ENCODE results near the gene AACS. TPM values are rescaled to one million over a fixed set of nuclear protein-coding genes. Genes with fewer than 3 reads are reported as not detected.
"Not testable (repeated sequence)": the region's sequence is repeated elsewhere in the genome, so short reads cannot be mapped to it uniquely, and the experiment has no call there.

Gene AACS
- polyA plus RNA-seq, 2 of the 4 experiments (the other 2 are of a cell fraction): 18.6 to 20.4 TPM

GRCh38 chr12:125105600-125105999 lies 40.4 kb downstream of the AACS start:
- H3K9me3 ChIP-seq: no peaks in the 10 kb centered on the region
- H3K4me1 ChIP-seq: peaks cover 14% of the 10 kb centered on the region
- H3K4me3 ChIP-seq: no peak overlapping the region
- ATAC-seq: no peak
- ChIA-PET POLR2A (no interaction called here), CTCF (no interaction called here)
- 75% methylated on average over 6 of the region's 6 CpGs for WGBS (ENCODE audit: missing lambda C conversion rate)
- DNase-seq (ENCODE audit: low read depth in 1 of 2, low spot score in 1 of 2): no peak
- H3K4me2 ChIP-seq: no peak overlapping the region
- FAIRE-seq: no peak
- TF ChIP-seq JUNB (IDR thresholded peaks at IDR 0.05) (no peak), RNF2 (IDR thresholded peaks at IDR 0.05; ENCODE audit: borderline replicate concordance, low read depth) (no peak), EHF (CRISPR knock-in tag; IDR thresholded peaks at IDR 0.05) (no peak), KDM5A (IDR thresholded peaks at IDR 0.05) (no peak)
- no peak overlapping the region for H3K27ac ChIP-seq

GRCh38 chr12:125110641-125111360 lies 45.6 kb downstream of the AACS start:
- H3K9me3 ChIP-seq: no peaks in the 10 kb centered on the region
- no peak for FAIRE-seq
- H3K4me1 ChIP-seq: peaks cover 9% of the 10 kb centered on the region; the same call in 2 of the 3 replicates
- H3K4me2 ChIP-seq: no peak overlapping the region
- ATAC-seq: no peak
- DNase-seq (ENCODE audit: low read depth in 1 of 2, low spot score in 1 of 2): no peak
- WGBS (ENCODE audit: missing lambda C conversion rate): 84% methylated on average over 14 of the region's 14 CpGs
- TF ChIP-seq ZNF302 (CRISPR knock-in tag; IDR thresholded peaks at IDR 0.05): no peak
- TF ChIP-seq ZC3H11A (IDR thresholded peaks at IDR 0.05): no peak
- no peak for TF ChIP-seq CTCF (IDR thresholded peaks at IDR 0.05)
- H3K4me3 ChIP-seq: no peak overlapping the region
- peak overlapping the region in 1 of 2 experiments; percentile 44; a peak in 2 of 6 replicates for H3K27ac ChIP-seq
- ChIA-PET CTCF (no interaction called here), POLR2A (no interaction called here)

GRCh38 chr12:125111403-125111802 lies 46.2 kb downstream of the AACS start:
- FAIRE-seq (no peak), DNase-seq (ENCODE audit: low read depth in 1 of 2, low spot score in 1 of 2) (no peak), ATAC-seq (no peak)
- 82% methylated on average over 3 of the region's 3 CpGs for whole genome bisulfite sequencing (ENCODE audit: missing lambda C conversion rate)
- no peak for TF ChIP-seq MAZ (IDR thresholded peaks at IDR 0.05; ENCODE audit: borderline replicate concordance, low read depth, low read length)
- no peak for TF ChIP-seq FOSL2 (IDR thresholded peaks at IDR 0.05)
- no peak for TF ChIP-seq FOSL2 (CRISPR knock-in tag; IDR thresholded peaks at IDR 0.05)
- no peak for TF ChIP-seq SREBF2 (IDR thresholded peaks at IDR 0.05)
- TF ChIP-seq CHD4 (IDR thresholded peaks at IDR 0.05; ENCODE audit: borderline replicate concordance): no peak
- no peak for TF ChIP-seq MAFK (IDR thresholded peaks at IDR 0.05; ENCODE audit: partially characterized antibody)
- TF ChIP-seq JUNB (IDR thresholded peaks at IDR 0.05): no peak
- TF ChIP-seq NPAS2 (CRISPR knock-in tag; IDR thresholded peaks at IDR 0.05; ENCODE audit: borderline replicate concordance): no peak
- TF ChIP-seq ZFP36 (IDR thresholded peaks at IDR 0.05; ENCODE audit: borderline replicate concordance, partially characterized antibody): no peak
- no peak for TF ChIP-seq RFX5 (IDR thresholded peaks at IDR 0.05)
- no peak for TF ChIP-seq NR3C1 (IDR thresholded peaks at IDR 0.05)
- no peak for TF ChIP-seq ZSCAN20 (CRISPR knock-in tag; IDR thresholded peaks at IDR 0.05)
- TF ChIP-seq BCL3 (IDR thresholded peaks at IDR 0.05): no peak
- no peak for TF ChIP-seq ZC3H11A (IDR thresholded peaks at IDR 0.05)
- no peak for TF ChIP-seq REST (IDR thresholded peaks at IDR 0.05)
- TF ChIP-seq EHF (CRISPR knock-in tag; IDR thresholded peaks at IDR 0.05): no peak
- TF ChIP-seq EHMT2 (IDR thresholded peaks at IDR 0.05; ENCODE audit: low read depth): no peak
- no peak for TF ChIP-seq KDM1A (IDR thresholded peaks at IDR 0.05; ENCODE audit: low read depth)
- TF ChIP-seq NFE2L2 (conservative IDR thresholded peaks at IDR 0.05; ENCODE audit: low read length): no peak
- TF ChIP-seq CEBPB (IDR thresholded peaks at IDR 0.05): no peak
- TF ChIP-seq ATOH8 (CRISPR knock-in tag; IDR thresholded peaks at IDR 0.05; ENCODE audit: low read depth): no peak
- H3K4me3 ChIP-seq: no peak overlapping the region
- H3K4me1 ChIP-seq: peaks cover 9% of the 10 kb centered on the region; the same call in 2 of the 3 replicates
- ChIA-PET CTCF (no interaction called here), POLR2A (no interaction called here)
- no peaks in the 10 kb centered on the region for H3K9me3 ChIP-seq
- H3K27ac ChIP-seq: no peak overlapping the region
- H3K4me2 ChIP-seq: no peak overlapping the region

- H3K9me3 ChIP-seq; DNase-seq (ENCODE audit: low read depth in 1 of 2, low spot score in 1 of 2); H3K4me3 ChIP-seq; POLR2A ChIA-PET; ATAC-seq; CTCF ChIA-PET; H3K4me1 ChIP-seq; FAIRE-seq; H3K4me2 ChIP-seq; H3K27ac ChIP-seq: not testable (repeated sequence)
- WGBS (ENCODE audit: missing lambda C conversion rate): 89% methylated on average over 4 of the region's 6 CpGs
Observed at GRCh38 chr12:125112614-125113013, 47.4 kb downstream of the AACS start.

Measured in A549 (cell line).